Mesenchymal stem cell (in vitro differentiated cells and primary cell): Measurements from ENCODE around the gene MDC1.
"Not testable (repeated sequence)": the region's sequence is repeated elsewhere in the genome, so short reads cannot be mapped to it uniquely, and the experiment has no call there.

Source experiments
- DNase-seq: peaks from one replicate; pipeline ENCODE4 v3.0.0-alpha.2; 2013
- H2AFZ ChIP-seq: one replicate; pipeline ENCODE4 v1.6.1; 2013; ENCODE audit warnings: low read depth, mild to moderate bottlenecking, control low read depth, inconsistent platforms, low read length, moderate library complexity
- H2AK5ac ChIP-seq: 2 replicates; pipeline ENCODE4 v1.6.1; 2013; ENCODE audit warnings: low read length, moderate library complexity, mild to moderate bottlenecking, inconsistent platforms; ENCODE audit not compliant: severe bottlenecking
- H2BK120ac ChIP-seq: one replicate; pipeline ENCODE4 v1.6.1; 2013; ENCODE audit warnings: low read depth, mild to moderate bottlenecking, inconsistent platforms, low read length, moderate library complexity
- H2BK12ac ChIP-seq, 2 experiments: one replicate each; pipeline ENCODE4 v1.6.1; 2013; ENCODE audit warnings: inconsistent platforms in 2 of 2, low read length in 2 of 2, mild to moderate bottlenecking in 2 of 2, moderate library complexity in 2 of 2, control low read depth in 1 of 2
- H2BK15ac ChIP-seq: one replicate; pipeline ENCODE4 v1.6.1; 2013; ENCODE audit warnings: mild to moderate bottlenecking, low read depth, inconsistent platforms; ENCODE audit not compliant: poor library complexity, severe bottlenecking
- H2BK5ac ChIP-seq: 2 replicates; pipeline ENCODE4 v1.6.1; 2013; ENCODE audit warnings: low read depth, mild to moderate bottlenecking, low read length, control low read depth, inconsistent platforms; ENCODE audit not compliant: poor library complexity, severe bottlenecking
- H3K14ac ChIP-seq, 2 experiments: one replicate each; pipeline ENCODE4 v1.6.1; 2013; ENCODE audit warnings: inconsistent platforms in 2 of 2, low read length in 2 of 2, control low read depth in 1 of 2, mild to moderate bottlenecking in 1 of 2, moderate library complexity in 1 of 2
- H3K18ac ChIP-seq, 2 experiments: one replicate each; pipeline ENCODE4 v1.6.1; 2013; ENCODE audit warnings: inconsistent platforms in 2 of 2, low read length in 2 of 2, control low read depth in 1 of 2, low read depth in 1 of 2, mild to moderate bottlenecking in 1 of 2
- H3K23ac ChIP-seq, 2 experiments: one replicate each; pipeline ENCODE4 v1.6.1; 2013; ENCODE audit warnings: inconsistent platforms in 2 of 2, low read length in 2 of 2, mild to moderate bottlenecking in 2 of 2, moderate library complexity in 2 of 2, control low read depth in 1 of 2
- H3K27ac ChIP-seq: 2 replicates; pipeline ENCODE4 v1.5.1; 2013; ENCODE audit warnings: mild to moderate bottlenecking, moderate library complexity, low read length, control low read depth, inconsistent platforms; ENCODE audit not compliant: poor library complexity, severe bottlenecking
- H3K27me3 ChIP-seq, 2 experiments: 2 replicates each; pipeline versions ENCODE4 v1.6.1 to v1.7.0; 2013; ENCODE audit warnings: low read length in 2 of 2, mild to moderate bottlenecking in 2 of 2, moderate library complexity in 2 of 2, control low read depth in 1 of 2, inconsistent platforms in 1 of 2; ENCODE audit not compliant: control insufficient read depth in 1 of 2, insufficient read depth in 1 of 2
- H3K36me3 ChIP-seq, 2 experiments: 2 replicates each; pipeline versions ENCODE4 v1.6.1 to v1.7.0; 2013; ENCODE audit warnings: low read length in 2 of 2, control low read depth in 1 of 2, inconsistent platforms in 1 of 2, low read depth in 1 of 2, mild to moderate bottlenecking in 1 of 2; ENCODE audit not compliant: insufficient read depth in 2 of 2, control insufficient read depth in 1 of 2
- H3K4ac ChIP-seq, 2 experiments: one replicate each; pipeline ENCODE4 v1.6.1; 2013; ENCODE audit warnings: inconsistent platforms in 2 of 2, low read length in 2 of 2, mild to moderate bottlenecking in 2 of 2, moderate library complexity in 2 of 2, control low read depth in 1 of 2, low read depth in 1 of 2
- H3K4me1 ChIP-seq: 2 replicates; pipeline ENCODE4 v1.6.1; 2013; ENCODE audit warnings: low read depth, low read length, control low read depth; ENCODE audit not compliant: control insufficient read depth, insufficient read depth
- H3K4me2 ChIP-seq: 2 replicates; pipeline ENCODE4 v1.6.1; 2013; ENCODE audit warnings: low read length, mild to moderate bottlenecking, inconsistent platforms; ENCODE audit not compliant: poor library complexity, severe bottlenecking
- H3K4me3 ChIP-seq, 2 experiments: 2 replicates each; pipeline versions ENCODE4 v1.5.1 to v1.7.0; 2013; ENCODE audit warnings: low read length in 2 of 2, mild to moderate bottlenecking in 2 of 2, control low read depth in 1 of 2, low read depth in 1 of 2; ENCODE audit not compliant: insufficient read depth in 1 of 2
- H3K79me1 ChIP-seq: replicated peaks from 2 replicates; pipeline ENCODE4 v1.6.1; 2013; ENCODE audit warnings: mild to moderate bottlenecking, control low read depth, low read length, inconsistent platforms; ENCODE audit not compliant: poor library complexity, severe bottlenecking
- H3K9ac ChIP-seq: 2 replicates; pipeline ENCODE4 v1.7.0; 2013; ENCODE audit warnings: mild to moderate bottlenecking, low read length, moderate library complexity
- H3K9me3 ChIP-seq: 2 replicates; pipeline ENCODE4 v1.7.0; 2013; ENCODE audit warnings: mild to moderate bottlenecking, low read length; ENCODE audit not compliant: control insufficient read depth
- H4K8ac ChIP-seq: one replicate; pipeline ENCODE4 v1.6.1; 2013; ENCODE audit warnings: inconsistent platforms, mild to moderate bottlenecking, low read length, moderate library complexity
- H4K91ac ChIP-seq: one replicate; pipeline ENCODE4 v1.6.1; 2013; ENCODE audit warnings: mild to moderate bottlenecking, low read length, inconsistent platforms
- WGBS: methylation state at CpG from one replicate; pipeline ENCODE4 v1.1.7; 2013; ENCODE audit warnings: mixed read lengths; 5-methylcytosine and 5-hydroxymethylcytosine counted together

The MDC1 gene

DNA sequence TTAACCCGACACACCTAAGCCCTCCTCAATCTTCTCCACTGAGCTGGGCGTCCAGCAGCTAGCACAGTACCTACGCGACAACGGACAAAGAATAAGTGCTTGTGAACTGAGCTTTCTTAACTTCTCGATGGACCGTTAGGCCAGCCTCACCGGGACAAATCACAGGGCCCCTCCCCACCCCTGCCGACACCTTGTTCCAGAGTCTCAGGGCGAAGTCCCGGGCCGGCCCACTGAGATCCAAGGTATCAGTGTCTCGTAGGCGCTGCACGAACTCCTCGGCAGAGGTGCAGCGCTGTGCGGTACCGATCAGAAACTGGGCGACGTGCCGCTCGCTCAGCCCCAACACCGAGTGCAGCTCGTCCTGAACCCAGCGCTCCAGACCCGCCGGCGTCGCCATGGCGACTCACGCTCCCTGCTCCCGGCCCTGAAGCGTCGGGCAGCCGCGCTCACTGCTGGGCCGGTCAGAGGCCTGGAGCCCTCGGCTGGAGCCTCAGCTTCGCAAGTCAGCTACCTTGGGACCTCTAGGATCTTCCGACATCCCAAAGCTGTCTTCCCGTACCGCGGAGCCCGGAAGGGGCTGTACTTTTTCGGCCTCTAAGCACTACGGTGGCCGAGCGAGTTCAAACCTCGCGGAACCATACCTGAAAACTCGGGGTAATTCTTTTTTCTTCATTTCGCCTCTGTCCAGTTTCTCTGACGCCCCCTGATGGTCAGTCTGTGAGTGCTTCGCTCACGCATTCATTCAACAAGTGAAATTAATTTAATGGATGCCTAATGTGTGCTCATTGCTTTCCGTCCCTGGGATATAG, 44.4 kb downstream of the MDC1 start, which contains the start of gene DHX16:
Gene DHX16, minus strand, starts transcription at position 562 of the 809 bp plus-strand sequence. Its CDS starts 165 bp downstream, at position 397.
- H3K18ac ChIP-seq: peak within 1 kb of the TSS; percentile 23 to 71
- peaks cover 19% of the 10 kb centered on the region for H3K79me1 ChIP-seq
- H2BK12ac ChIP-seq: no peak within 1 kb of the TSS
- H3K4me1 ChIP-seq: peaks cover 10% of the 10 kb centered on the region
- peak within 1 kb of the TSS in 1 of 2 experiments; percentile 95 for H3K14ac ChIP-seq
- H4K91ac ChIP-seq: peak within 1 kb of the TSS; percentile 5
- H3K9ac ChIP-seq: peak within 1 kb of the TSS; percentile 98
- H3K27me3 ChIP-seq: no peaks in the 10 kb centered on the region
- peak; percentile 99 for DNase-seq
- H3K36me3 ChIP-seq: peaks cover 37 to 46% of the 10 kb centered on the region in 2 experiments
- H3K23ac ChIP-seq: peak within 1 kb of the TSS in 1 of 2 experiments; percentile 63
- peak within 1 kb of the TSS; percentile 88 to 98 for H3K4me3 ChIP-seq
- H2AFZ ChIP-seq: peak within 1 kb of the TSS; percentile 74
- H4K8ac ChIP-seq: peak within 1 kb of the TSS; percentile 70
- peak within 1 kb of the TSS; percentile 3 for H2BK5ac ChIP-seq
- H3K27ac ChIP-seq: peak within 1 kb of the TSS; percentile 19
- H2BK120ac ChIP-seq: no peak within 1 kb of the TSS
- H3K9me3 ChIP-seq: no peaks in the 10 kb centered on the region
- H3K4me2 ChIP-seq: peak within 1 kb of the TSS; percentile 87
- no peak within 1 kb of the TSS for H2AK5ac ChIP-seq
- peak within 1 kb of the TSS; percentile 66 for H2BK15ac ChIP-seq
- WGBS: under 1% methylated on average over 54 of the region's 57 CpGs
- H3K4ac ChIP-seq: peak within 1 kb of the TSS; percentile 72 to 83

- Histone ChIP-seq H4K8ac (no peak overlapping the region), H3K9ac (peak overlapping the region; percentile 98), H2AFZ (no peak overlapping the region), H3K27me3 (no peaks in the 10 kb centered on the region), H3K79me1 (peaks cover 18% of the 10 kb centered on the region), H3K18ac (no peak overlapping the region), H3K27ac (no peak overlapping the region), H2BK12ac (no peak overlapping the region), H2AK5ac (no peak overlapping the region), H3K9me3 (no peaks in the 10 kb centered on the region), H3K23ac (no peak overlapping the region), H3K4me2 (no peak overlapping the region), H2BK120ac (no peak overlapping the region), H3K4me3 (peak overlapping the region in 1 of 2 experiments; percentile 98), H2BK5ac (no peak overlapping the region), H3K4ac (no peak overlapping the region), H3K14ac (no peak overlapping the region), H2BK15ac (no peak overlapping the region), H4K91ac (no peak overlapping the region), H3K4me1 (peaks cover 10% of the 10 kb centered on the region), H3K36me3 (peaks cover 25 to 45% of the 10 kb centered on the region in 2 experiments)
- DNase-seq: peak; percentile 47
- 95% methylated on average over 26 of the region's 27 CpGs for WGBS
Observed at GRCh38 chr6:30670760-30671527, 46.1 kb downstream of the MDC1 start.

DNA sequence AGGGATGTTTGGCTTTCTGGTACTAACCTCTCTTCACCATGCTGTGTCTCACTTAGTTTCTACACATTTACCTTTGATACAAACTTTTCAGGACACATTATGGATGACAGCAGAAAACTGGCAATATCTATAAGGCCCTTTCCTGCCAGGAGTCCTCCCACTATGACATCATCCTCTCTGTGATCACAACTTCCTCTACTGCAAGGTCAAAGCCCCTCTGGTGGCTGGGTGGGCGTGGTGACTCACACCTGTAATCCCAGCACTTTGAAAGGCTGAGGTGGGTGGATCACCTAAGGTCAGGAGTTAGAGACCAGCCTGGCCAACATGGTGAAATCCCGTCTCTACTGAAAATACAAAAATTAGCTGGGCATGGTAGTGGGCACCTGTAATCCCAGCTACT, 50.8 kb downstream of the MDC1 start:
- peaks cover 64 to 84% of the 10 kb centered on the region in 2 experiments for H3K36me3 ChIP-seq
- not testable (repeated sequence) for H2BK120ac ChIP-seq, H3K18ac ChIP-seq, H3K4ac ChIP-seq, H3K27ac ChIP-seq, DNase-seq, H2AK5ac ChIP-seq, H2AFZ ChIP-seq, H3K14ac ChIP-seq, H3K4me3 ChIP-seq, H2BK15ac ChIP-seq, H3K9me3 ChIP-seq, H3K9ac ChIP-seq, H3K23ac ChIP-seq, H4K8ac ChIP-seq, H3K4me1 ChIP-seq, H2BK12ac ChIP-seq, H3K27me3 ChIP-seq, H2BK5ac ChIP-seq, H3K4me2 ChIP-seq, H4K91ac ChIP-seq
- WGBS: 94% methylated on average over 2 of the region's 2 CpGs
- H3K79me1 ChIP-seq: peaks cover 35% of the 10 kb centered on the region
